ENCODE data around the gene SPANXN4.

DNA sequence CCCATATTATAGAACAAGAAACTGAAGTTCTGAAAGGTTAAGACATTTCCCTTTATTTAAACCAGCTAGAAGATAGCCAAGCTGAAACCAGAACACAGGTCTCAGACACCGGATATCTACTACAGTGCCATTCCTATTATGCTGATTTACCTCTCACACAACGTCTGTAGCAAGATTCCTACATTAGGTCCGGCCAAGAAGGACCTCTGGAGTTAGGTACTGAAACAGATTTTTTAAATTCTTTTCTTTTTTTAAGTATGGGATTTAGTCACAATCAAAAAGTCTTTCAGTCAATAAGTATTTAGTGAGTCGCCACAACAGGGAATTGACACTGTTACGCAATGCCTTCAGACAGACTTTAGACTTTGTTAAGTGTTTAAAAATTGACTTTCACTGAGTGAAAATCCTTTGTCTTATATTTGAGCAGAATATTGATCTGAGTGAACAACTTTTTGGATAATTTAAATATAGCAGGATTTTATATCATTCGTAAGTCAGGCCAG, 26.5 kb upstream of the SPANXN4 start:
- TF ChIP-seq, protein P1, sequence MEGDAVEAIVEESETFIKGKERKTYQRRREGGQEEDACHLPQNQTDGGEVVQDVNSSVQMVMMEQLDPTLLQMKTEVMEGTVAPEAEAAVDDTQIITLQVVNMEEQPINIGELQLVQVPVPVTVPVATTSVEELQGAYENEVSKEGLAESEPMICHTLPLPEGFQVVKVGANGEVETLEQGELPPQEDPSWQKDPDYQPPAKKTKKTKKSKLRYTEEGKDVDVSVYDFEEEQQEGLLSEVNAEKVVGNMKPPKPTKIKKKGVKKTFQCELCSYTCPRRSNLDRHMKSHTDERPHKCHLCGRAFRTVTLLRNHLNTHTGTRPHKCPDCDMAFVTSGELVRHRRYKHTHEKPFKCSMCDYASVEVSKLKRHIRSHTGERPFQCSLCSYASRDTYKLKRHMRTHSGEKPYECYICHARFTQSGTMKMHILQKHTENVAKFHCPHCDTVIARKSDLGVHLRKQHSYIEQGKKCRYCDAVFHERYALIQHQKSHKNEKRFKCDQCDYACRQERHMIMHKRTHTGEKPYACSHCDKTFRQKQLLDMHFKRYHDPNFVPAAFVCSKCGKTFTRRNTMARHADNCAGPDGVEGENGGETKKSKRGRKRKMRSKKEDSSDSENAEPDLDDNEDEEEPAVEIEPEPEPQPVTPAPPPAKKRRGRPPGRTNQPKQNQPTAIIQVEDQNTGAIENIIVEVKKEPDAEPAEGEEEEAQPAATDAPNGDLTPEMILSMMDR (IDR thresholded peaks at IDR 0.05 in 2 of 3, conservative IDR thresholded peaks at IDR 0.05 in 1 of 3; ENCODE audit: borderline replicate concordance in 1 of 3, insufficient read depth in 1 of 3, low read depth in 2 of 3, low read length in 2 of 3) = no peak
- TF ChIP-seq, protein P2, sequence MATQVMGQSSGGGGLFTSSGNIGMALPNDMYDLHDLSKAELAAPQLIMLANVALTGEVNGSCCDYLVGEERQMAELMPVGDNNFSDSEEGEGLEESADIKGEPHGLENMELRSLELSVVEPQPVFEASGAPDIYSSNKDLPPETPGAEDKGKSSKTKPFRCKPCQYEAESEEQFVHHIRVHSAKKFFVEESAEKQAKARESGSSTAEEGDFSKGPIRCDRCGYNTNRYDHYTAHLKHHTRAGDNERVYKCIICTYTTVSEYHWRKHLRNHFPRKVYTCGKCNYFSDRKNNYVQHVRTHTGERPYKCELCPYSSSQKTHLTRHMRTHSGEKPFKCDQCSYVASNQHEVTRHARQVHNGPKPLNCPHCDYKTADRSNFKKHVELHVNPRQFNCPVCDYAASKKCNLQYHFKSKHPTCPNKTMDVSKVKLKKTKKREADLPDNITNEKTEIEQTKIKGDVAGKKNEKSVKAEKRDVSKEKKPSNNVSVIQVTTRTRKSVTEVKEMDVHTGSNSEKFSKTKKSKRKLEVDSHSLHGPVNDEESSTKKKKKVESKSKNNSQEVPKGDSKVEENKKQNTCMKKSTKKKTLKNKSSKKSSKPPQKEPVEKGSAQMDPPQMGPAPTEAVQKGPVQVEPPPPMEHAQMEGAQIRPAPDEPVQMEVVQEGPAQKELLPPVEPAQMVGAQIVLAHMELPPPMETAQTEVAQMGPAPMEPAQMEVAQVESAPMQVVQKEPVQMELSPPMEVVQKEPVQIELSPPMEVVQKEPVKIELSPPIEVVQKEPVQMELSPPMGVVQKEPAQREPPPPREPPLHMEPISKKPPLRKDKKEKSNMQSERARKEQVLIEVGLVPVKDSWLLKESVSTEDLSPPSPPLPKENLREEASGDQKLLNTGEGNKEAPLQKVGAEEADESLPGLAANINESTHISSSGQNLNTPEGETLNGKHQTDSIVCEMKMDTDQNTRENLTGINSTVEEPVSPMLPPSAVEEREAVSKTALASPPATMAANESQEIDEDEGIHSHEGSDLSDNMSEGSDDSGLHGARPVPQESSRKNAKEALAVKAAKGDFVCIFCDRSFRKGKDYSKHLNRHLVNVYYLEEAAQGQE (IDR thresholded peaks at IDR 0.05; ENCODE audit: low read depth) = no peak
- TF ChIP-seq, protein P3, sequence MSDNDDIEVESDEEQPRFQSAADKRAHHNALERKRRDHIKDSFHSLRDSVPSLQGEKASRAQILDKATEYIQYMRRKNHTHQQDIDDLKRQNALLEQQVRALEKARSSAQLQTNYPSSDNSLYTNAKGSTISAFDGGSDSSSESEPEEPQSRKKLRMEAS (IDR thresholded peaks at IDR 0.05) = no peak
- no peak for TF ChIP-seq POLR2AphosphoS5 (IDR thresholded peaks at IDR 0.05; ENCODE audit: low read depth, low read length)
- no peak for TF ChIP-seq YY1 (IDR thresholded peaks at IDR 0.05; ENCODE audit: extremely low read depth, insufficient replicate concordance, low read depth, low read length)
- TF ChIP-seq POLR2A (IDR thresholded peaks at IDR 0.05; ENCODE audit: borderline replicate concordance, extremely low read depth, insufficient read depth, insufficient read length) = no peak
- no peak for TF ChIP-seq ZNF274 (IDR thresholded peaks at IDR 0.05; ENCODE audit: low read depth, low read length)
- TF ChIP-seq SP1 (IDR thresholded peaks at IDR 0.05; ENCODE audit: low read depth) = no peak
- TF ChIP-seq, protein P4, sequence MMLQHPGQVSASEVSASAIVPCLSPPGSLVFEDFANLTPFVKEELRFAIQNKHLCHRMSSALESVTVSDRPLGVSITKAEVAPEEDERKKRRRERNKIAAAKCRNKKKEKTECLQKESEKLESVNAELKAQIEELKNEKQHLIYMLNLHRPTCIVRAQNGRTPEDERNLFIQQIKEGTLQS (IDR thresholded peaks at IDR 0.05) = no peak
- no peak for TF ChIP-seq EZH2 (IDR thresholded peaks at IDR 0.05)
